Measurements from ENCODE around the gene CRBN.
A peak's percentile ranks its signal among the peaks of the same experiment; 100 is the strongest.

Gene CRBN

DNA sequence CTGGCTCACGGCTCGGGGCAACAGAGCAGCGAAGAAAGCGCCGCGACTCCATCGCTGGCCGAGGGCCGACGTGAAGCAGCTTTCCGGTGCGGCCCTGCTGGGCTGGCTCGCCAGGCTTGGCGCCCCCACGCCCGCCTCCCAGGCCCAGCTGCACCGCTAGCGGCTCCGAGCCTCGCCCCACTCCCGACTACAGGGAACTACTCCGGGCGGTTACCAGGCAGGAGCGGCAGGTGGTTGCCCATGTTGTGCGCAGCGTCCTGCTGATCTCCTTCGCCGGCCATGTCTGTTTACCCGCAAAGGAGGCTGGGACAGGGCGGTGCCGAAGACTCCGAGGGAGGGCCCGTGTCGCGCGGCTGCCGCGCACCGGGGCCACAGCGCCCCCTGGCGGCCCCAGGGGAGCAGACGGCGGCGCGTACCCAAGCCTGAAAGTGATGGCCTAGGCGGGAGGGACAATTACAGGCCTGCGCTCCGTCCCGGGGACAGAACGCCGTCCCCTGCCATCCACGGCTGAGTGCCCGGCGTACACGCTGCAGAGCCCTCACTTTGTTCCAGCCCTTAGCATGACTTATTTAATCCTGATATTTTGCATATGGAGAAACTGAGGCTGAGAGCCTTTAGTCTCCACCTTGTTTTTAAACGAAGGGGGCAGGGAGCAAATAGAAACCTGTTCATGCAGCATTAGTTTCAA, at the start of gene CRBN:
Gene CRBN (minus strand): TSS at position 285 of the 688 bp plus-strand sequence. CDS start 4 bp downstream, at position 281.
- DNase-seq: peak; percentile 75

DNA sequence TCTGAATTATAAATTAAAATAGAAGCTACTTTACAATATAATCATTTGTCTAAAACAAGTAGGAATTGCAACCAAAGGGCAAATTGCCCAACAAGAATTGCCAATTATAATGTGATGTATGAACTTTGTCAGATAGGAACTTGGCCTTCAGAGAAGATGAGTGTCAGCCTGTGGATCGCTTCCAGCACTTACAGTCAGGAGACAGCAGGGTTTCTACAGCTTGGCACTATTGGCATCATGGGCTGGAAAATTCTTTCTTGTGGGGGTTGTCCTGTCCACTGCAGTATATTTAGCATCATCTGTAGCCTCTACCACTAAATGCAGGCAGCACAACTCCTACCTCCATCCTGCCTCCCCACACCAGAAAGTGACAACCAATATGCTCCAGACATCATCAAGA, 48.1 kb upstream of the CRBN start:
- DNase-seq: no peak

DNA sequence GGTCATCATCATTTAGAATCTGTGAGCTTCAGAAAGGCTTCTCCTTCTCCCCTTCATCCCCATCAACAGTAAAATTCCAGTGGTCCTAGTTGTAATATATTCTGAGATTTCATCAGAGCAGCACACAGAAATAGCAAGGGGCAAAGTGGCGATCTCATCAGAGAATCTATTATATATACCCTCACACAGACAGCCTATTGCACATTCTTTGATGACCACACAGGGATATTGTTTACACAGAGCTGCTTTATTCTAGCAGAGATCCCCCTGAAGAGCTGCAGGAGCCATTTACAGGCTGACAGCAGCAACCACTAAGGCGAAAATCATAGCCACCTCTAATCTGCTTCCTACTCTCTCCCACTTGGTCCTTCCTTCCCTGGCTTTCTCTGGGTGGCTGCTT, 42.0 kb upstream of the CRBN start:
- no peak for DNase-seq

DNA sequence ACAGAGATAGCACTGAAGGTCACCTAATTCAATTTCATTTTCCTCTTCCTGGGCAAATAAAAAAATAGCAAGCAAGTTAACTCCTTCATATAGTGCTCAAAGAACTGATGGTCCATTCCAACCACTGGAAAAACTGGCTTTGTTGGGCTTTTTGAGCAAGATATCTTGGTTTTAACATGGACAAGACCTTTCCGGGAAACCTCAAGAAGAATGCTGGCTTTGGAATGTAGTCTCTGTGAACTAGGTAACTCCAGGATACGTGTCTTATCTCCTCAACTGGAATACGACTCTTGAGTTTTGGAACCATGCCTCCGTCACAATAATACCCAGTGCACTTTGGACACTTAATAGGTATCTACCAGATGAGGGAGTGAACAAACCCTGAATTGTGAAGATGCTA, 36.9 kb upstream of the CRBN start:
- no peak for DNase-seq

DNA sequence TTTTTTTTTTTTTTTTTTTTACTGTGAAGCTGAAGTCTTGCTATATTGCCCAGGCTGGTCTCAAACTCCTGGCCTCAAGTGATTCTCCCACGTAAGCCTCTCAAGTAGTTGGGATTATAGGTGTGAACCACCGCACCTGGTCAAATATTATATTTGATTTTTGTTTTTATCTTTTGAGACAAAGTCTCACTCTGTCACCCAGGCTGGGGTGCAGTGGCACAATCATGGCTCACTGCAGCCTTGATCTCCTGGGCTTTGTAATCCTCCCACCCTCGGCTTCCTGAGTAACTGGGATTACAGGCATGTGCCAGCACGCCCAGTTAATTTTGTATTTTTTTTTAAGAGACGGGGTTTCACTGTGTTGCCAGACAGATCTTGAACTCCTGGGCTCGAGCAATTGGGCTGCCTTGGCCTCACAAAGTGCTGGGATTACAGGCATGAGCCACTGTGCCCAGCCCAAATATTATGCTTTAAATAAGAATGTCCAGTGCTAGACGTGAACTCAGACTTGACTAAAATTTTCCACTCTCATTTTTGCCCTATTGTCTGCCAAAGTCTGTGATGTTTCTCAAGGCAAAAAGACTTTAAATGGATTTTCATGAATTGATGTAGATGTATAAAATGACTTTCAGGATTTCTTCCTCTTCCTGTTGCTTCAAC, 33.4 kb upstream of the CRBN start:
- DNase-seq: no peak

DNA sequence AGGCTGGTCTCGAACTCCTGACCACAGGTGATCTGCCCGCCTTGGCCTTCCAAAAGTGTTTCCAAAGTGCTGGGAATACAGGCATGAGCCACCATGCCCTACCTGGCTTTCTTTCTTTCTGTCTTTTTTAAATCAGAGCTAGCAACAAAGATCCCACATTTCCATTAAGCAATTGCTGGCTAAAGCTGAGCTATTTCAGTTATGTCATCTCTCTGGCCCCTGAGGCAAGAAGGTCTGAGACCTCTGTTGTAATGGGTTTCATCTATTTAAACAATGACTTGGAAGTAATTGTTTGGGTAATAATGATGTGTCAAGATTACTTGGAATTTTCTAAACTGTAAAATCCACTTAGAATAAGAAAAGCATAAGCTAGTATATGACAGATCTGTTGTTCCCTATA, 30.2 kb upstream of the CRBN start:
- no peak for DNase-seq

DNA sequence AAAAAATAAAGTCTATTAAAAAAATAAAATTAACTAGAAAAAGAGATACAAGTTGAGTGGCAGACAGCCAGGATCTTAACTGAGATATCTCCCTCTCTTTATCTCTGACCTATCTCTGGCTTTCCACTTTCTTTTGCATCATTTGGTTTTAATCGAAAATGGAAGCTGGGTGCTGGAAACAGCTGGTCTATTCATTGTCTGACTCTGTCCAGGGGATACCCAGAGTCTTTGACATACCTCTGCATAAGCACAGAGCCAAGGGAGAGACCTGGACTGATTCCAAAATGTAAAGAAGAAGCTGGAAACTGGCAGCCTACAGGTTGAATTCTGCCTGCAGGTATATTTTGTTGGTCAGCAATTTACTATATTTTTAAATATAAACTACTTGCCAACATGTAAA, 29.6 kb upstream of the CRBN start:
- no peak for DNase-seq

DNA sequence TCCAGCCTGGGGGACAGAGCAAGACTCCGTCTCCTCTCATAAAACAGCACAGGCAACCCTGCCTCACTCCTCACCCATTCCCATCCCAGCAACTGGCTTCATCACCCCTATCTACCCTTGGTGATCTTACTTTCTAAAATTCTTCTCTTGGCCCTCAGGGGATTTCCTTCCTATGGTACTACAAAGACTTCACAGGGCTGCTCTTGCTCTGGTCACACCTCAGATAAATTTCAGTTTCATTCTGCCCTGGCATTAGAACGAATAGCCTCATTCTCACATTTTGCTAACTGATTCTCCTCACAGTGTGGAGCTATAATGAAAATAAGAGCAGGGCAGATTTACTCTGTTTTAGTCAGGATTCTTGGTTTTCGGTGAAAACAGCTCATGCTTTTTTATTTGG, 22.1 kb upstream of the CRBN start:
- DNase-seq: no peak

DNA sequence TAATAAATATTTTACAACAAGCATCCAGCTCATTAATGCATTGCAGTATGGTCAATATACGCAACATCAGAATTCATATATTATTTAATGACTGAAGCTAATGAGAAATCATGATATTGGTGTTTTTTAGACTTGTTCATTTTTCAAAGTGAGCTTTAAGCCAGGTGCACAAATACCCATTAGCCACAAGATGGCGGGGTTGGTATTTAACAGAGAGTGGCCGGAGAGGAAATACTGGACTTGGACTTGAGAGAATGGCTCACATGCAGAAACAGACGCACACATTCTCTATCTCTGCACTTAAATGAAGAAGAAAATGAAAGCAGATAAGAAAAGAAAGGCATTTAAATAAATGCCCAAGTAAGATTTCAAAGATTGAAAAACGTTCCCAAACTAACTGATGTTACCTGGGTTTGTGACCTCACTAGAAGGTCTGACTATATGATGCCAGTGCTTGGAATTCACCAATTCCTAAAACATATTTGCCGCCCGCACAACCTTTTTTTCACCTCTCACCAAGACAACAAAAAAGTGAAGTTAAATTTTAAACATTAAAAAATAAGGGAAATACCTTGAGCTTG, 21.2 kb upstream of the CRBN start:
- peak; percentile 61 for DNase-seq

DNA sequence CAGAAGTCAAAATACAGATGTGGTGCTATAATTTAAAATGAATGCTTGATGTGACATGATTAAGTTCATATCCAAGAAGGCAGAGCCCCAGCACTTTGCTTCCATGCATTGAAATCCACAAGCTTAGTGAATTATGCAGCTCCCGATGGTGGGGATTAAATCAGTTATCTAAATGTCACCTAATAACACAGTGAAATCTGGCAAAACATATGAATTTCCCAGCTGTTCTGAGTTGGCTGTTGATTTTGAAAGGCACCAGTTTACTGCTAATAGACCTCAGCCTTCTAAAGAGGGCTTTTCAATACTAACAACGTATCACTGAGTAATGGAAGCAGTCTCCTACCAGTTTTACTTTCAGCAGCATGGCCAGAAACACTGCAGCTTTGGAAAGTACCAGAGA, 19.8 kb upstream of the CRBN start:
- no peak for DNase-seq

DNA sequence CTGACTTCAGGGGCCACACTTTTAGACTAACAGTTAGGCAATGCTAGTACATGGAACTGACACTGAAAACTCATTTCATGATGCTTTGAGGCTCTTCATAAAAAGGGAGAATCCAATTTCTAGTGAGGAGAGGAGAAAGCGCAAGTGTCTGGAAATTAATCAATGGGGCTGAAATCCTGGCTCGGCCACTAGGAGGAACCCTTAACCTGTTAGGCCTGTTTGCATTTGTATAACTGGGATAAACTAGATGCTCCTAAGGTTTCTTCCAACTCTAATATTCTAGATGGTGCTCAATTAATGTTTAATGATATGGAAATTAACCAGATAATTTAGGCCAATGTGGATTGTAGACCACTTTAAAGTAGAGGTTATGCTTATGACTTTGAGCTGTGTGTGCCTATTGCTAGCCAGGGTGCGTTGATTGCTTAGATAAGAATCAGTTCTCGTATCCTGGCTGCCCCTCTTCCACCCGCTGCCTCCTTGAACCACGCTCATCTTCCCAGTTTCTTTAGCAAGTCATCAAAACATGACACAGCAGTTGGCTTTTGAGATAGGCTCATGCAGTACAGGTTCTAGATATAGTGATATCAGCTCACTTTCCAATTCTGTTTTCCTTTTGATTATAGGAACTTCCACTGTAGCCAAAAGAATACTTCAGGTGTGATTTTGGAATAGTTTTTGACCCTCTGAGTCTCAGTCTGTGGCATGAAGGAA, 16.8 kb upstream of the CRBN start:
- DNase-seq: no peak

DNA sequence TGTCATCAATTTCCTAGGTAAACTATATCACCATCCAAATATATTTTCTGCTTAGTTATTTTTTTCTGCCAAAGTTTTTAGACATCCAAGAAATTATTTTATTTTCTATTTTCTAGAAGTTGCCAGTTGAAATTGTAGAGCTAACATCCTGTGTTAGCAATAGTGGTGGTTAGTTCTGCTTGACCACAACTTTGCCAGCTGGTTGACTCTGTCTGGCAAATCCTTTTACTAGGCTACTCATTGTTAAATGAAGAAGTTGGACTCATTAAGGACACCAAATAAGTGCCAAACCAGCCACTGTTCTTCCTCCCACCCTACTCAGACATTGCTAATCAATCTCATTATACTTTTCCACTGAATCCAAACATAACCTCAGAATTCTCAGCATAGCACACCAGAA, 15.4 kb upstream of the CRBN start:
- DNase-seq: no peak

DNA sequence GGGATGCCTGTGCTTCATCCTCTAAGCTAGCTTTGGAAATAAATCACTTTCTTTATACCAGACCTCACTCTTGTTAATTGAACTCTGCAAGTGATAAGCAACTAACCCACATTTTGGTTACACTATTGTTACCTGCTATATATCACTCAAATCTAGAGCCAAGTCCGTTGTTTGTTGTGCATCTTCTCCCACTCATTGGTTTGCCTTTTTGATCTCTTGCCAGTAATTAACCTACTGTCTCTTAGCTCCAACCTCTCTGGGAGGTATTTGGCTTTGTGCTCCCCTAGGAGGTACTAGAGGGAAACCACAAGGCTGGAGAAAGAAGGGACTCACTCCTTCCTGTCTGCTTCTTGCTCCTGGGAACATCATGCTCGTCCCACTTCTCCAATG, 12.8 kb upstream of the CRBN start:
- no peak for DNase-seq

DNA sequence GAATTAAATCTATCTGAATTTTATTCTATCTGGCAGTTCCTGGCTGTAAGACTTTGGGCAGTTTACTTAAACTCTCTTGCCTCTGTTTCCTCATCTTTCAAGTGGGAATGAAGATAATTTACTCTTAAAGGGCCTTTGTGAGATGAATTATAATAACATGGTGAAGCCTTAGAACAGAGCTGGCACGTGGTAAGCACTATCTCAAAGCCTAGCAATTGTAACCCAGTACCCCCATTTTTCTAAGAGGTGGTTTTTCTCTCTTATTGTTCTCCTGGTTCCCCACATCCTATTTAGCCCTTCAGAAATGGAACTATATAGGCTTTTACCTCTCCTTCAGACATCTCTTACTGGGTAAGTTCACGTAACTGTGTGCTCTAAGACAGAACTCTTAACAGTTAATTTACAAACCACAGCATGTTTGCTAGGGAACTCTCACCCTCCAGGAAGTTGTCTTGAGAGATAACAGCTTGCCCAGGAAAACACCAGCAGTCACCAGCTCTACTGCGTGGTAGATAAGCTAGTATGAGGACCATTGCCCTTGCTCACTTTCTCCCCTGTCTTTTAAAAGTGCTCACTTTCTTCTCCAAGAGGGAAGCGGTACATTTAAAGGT, 12.3 kb upstream of the CRBN start:
- DNase-seq: no peak

DNA sequence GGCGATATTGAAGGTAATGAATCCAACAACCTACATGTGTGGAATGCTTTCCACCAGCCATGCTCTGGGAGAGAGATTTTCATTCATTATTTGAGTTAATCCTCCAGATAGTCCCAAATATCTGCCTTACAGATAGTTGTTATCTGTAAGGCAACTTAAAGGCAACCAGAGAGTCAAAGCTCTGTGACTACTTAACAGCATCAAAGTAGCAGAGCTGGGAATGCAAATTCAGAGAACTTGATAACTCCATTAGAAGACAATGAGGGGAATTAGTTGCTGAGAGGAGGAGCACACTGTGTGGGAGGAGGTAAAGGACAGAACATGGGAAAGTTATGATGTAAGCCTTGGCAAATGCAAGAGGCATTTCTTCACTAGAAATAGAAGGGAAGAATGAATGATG, 10.5 kb upstream of the CRBN start:
- DNase-seq: no peak

DNA sequence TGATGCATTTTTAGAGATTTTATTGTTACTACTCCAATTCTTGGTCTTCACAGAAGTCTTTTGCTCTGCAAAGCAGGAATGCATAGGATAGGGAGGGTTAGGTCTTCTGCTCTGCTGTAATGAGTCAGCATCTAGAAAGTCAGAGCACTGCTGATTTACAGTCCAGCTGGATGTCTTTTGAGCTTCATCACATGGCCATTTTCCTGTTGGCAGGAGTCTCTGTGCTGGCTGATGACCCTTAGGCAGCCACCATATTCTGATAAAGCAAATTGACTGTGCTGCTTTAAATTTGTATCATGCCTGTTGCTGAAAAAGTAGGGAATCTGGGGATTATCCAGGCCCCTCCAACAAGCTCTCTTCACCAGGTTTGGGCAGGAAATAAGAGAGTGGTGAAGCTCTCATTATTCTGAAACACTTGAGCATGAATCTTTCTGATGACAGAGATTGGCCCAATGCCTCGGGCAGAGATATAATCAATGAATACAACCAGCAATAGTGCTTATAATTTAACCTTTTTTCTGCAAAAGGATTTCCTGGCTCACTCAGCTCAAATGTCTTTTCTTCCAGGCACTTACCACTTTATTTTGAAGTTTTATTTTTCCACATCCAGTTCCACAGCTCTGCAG, 9.7 kb upstream of the CRBN start:
- DNase-seq: no peak

DNA sequence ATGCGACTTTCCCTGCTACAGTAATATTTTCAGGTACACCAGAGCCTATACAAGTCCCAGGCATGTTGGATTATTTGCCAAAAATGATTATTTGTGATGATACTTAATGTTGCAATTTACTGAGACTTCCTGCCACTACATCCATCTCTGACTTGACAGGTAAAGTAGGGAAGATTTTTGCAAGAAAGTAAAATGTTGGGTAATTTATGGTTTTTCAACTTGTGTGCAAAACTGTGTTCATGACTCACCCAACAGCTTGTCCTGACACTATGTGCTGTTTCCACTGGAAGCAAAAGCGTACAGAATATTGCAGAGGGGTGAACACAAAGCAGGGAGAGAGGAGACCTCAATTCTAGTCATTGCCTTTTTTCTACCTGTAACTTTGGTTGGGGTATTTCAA, 5.4 kb upstream of the CRBN start:
- DNase-seq: no peak

DNA sequence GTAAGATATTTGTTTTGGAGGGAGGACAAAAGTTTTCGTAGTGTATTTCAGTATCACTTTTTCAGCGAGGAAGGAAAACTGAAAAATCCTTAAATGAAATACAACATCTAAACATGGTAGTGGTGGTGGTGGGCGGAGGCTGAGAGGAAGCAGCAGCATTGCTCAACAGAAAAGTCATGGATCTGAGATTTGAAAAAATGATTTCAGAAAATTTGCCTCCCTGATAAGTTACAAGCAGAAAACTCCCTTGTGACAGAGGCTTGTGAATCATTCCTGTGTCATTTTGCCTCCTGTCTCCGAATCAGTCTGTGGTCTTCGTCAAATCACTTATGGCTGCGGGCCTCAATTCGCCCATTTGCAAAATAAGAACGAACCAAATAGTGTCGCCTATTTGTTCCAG, 965 bp upstream of the CRBN start:
- DNase-seq: no peak

DNA sequence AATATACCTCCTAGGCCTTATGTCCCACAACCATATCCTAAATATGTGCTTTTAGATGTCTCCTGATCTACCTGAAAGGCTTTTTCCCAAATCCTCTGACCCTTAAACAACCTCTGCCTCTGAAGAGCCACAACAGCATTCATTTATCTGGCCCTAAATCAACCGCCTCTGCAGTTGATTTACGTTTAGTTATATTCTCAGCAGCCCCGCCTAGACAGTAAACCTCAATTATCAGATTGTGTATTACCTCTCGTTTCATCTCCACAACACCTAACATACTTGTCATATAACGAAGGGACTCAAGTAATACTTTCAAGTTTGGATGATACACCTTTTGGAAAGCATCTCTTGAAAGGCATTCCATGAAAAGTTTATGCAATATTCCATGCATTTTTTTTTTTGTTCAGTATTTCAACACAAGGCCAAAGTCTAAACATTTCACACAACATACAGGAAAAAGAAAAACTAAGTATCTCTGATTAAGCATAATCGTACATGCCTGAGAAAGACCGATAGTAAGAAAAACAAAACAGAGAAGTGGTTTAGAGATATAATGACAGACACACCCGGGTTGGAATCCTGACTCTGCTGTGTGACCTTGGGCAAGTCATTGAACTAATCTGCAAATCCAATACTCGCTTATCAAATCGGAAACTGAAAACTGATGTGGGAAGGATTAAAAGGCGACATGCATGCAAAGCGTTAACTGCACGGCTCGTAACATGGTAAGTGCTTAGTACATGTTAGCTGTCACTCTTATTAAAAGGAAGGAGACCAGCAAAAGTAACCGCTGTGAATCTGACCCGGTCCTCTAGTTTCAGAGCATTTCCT, 778 bp downstream of the CRBN start:
- DNase-seq: no peak

DNA sequence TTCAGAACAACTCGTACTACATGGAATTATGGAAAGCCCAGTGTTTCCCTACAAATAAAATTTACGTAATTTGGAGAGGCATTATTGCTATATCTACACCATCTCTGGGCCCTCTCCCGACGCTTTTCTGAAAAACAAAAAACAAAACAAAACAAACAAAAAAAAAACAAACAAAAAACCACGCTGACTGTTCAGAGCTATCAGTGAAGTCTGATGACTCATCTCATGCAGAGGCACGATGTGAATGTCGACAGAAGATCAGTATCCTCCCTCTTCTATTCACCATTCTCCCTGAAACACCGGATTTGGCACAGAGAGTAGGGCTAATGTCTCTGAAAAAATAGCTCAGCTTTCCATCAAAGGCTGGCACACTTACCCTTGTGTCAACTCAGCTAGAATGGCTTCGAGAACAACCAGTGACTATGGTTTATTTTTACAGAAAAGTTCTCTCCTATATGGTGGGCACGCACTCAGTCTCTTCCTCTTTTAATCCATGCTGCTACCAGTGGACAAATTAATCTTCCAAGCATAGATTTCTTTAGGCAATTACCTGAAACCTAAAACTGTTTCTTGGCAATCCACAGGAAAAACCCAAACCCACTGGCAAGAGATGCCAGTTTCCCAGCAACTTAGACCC, 1.5 kb downstream of the CRBN start:
- DNase-seq: no peak

DNA sequence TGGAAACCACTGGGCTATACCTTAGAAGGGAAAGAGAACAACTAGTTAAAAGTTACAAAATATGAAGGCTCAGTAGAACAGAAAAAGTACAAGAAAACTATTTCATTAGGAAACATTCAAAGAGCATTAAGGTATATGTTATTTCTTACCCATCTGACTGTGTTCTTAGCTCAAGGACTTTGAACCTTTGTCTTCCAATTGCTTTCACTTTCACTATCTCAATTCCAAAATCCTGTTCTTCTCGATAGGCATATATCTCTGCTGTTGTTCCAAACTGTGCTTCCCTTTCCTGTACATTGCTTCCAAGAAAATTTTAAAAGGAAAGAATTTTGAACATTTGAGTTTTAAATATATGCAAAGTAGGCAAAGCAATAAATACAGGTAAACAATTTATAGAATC, 6.9 kb downstream of the CRBN start:
- no peak for DNase-seq

DNA sequence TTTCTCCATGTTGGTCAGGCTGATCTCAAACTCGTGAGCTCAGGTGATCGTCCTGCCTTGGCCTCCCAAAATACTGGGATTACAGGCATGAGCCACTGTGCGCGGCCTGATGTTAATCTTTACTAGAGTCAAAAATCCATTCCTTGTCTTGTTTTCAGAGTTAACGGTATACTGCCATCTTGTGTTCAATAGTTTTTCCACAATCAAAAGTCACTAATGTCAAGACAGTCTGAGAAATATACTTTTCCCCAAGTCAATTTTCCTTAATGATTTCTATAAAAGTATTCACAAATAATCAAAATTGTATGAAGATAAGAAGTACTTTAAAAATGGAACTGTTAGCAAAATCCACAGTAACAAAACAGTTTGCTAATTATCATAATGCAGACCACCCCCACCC, 8.5 kb downstream of the CRBN start:
- DNase-seq: peak; percentile 15
